ENCODE measurements around the gene AGPS.

DNA sequence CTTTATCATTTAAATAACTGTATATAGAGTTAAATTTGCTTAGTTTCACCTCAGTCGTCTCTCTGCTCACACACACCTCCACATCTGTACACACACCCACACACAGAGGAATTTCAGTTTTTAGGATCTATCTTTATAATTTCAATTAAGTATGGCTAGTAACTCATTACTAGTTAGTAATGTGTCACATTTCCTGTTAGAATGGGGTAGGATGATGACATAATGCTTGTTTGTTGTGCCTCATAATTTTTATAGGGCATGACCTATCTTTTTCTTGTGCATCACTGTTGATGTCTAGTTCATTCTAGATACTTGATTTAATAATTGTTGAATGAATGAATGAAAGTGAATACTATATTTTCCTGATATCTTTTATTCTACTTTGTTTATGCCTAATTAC, 108.6 kb downstream of the AGPS start:
- TF ChIP-seq CTCF (IDR thresholded peaks at IDR 0.05; ENCODE audit: borderline replicate concordance, extremely low read depth, low read length, poor library complexity, severe bottlenecking) (no peak), EZH2 (IDR thresholded peaks at IDR 0.05; ENCODE audit: borderline replicate concordance, low read depth, low read length, severe bottlenecking) (no peak)

All from DND-41 (cell line).